H1 (cell line): ENCODE measurements around the gene HK1. TPM values are rescaled to one million over a fixed set of nuclear protein-coding genes. Genes with fewer than 3 reads are reported as not detected.

Source experiments
- CTCF ChIA-PET: fragments of 300-600 bp; sonication (Branson Sonifier 250); formaldehyde crosslinking; loops from one replicate; lab custom pipeline; 2021; ENCODE audit not compliant: partially characterized antibody; lab: Charles Lee
- POLR2A ChIA-PET: fragments of 300-600 bp; sonication (Branson Sonifier 250); formaldehyde crosslinking; loops from one replicate; lab custom pipeline; 2021; ENCODE audit warnings: inconsistent platforms; ENCODE audit not compliant: partially characterized antibody; lab: Charles Lee
- DNase-seq, 2 experiments: peaks; one replicate each; pipeline versions ENCODE4 v3.0.0 to v3.0.0-alpha.2; 2010 to 2022; ENCODE audit warnings: low spot score in 2 of 2, low read depth in 1 of 2, mixed read lengths in 1 of 2
- FAIRE-seq: peaks from 2 replicates; lab custom pipeline; 2011; peaks lifted over from hg19 to GRCh38; lab: Jason Lieb, UNC
- H2AFZ ChIP-seq: 2 replicates; pipeline ENCODE4 v1.8.1; 2012; ENCODE audit warnings: low read length, inconsistent platforms
- H2AK5ac ChIP-seq: 2 replicates; pipeline ENCODE4 v1.6.1; 2013; ENCODE audit warnings: low read depth, low read length
- H2BK120ac ChIP-seq: replicated peaks from 2 replicates; pipeline ENCODE3; 2013; ENCODE audit warnings: low read depth, low read length, inconsistent platforms
- H2BK12ac ChIP-seq: 2 replicates; pipeline ENCODE4 v1.6.1; 2013; ENCODE audit warnings: low read depth, low read length
- H2BK15ac ChIP-seq: 2 replicates; pipeline ENCODE4 v1.6.1; 2013; ENCODE audit warnings: low read length
- H2BK20ac ChIP-seq: 2 replicates; pipeline ENCODE4 v1.6.1; 2013; ENCODE audit warnings: low read length
- H2BK5ac ChIP-seq: 2 replicates; pipeline ENCODE4 v1.6.1; 2013; ENCODE audit warnings: low read depth, low read length
- H3K14ac ChIP-seq: 2 replicates; pipeline ENCODE4 v1.6.1; 2013; ENCODE audit warnings: inconsistent platforms; ENCODE audit not compliant: insufficient read length
- H3K18ac ChIP-seq: 2 replicates; pipeline ENCODE4 v1.6.1; 2013; ENCODE audit warnings: low read length; ENCODE audit errors: extremely low read depth
- H3K23ac ChIP-seq: 2 replicates; pipeline ENCODE4 v1.6.1; 2013; ENCODE audit warnings: inconsistent platforms; ENCODE audit not compliant: insufficient read length
- H3K23me2 ChIP-seq: 2 replicates; pipeline ENCODE4 v1.6.1; 2013; ENCODE audit warnings: low read depth, low read length
- H3K27ac ChIP-seq: 2 replicates; pipeline ENCODE4 v1.6.1; 2011; ENCODE audit warnings: low read depth, low read length, inconsistent platforms
- H3K27me3 ChIP-seq, 4 experiments: replicated peaks in 1 of 4; 1 replicate in 1 of 4; 2 replicates in 3 of 4; pipeline versions ENCODE4 v1.6.1 to v1.8.1; 2011 to 2013; ENCODE audit warnings: low read length in 3 of 4, mild to moderate bottlenecking in 3 of 4, inconsistent platforms in 2 of 4, mixed read lengths in 2 of 4, moderate library complexity in 1 of 4; ENCODE audit not compliant: control insufficient read depth in 3 of 4, insufficient read depth in 3 of 4; ENCODE audit errors: extremely low read depth in 1 of 4
- H3K36me3 ChIP-seq, 4 experiments: 2 replicates each; pipeline versions ENCODE4 v1.6.1 to v1.8.1; 2011 to 2013; ENCODE audit warnings: mild to moderate bottlenecking in 4 of 4, low read length in 3 of 4, moderate library complexity in 2 of 4, control low read depth in 1 of 4, inconsistent platforms in 1 of 4; ENCODE audit not compliant: insufficient read depth in 4 of 4, control insufficient read depth in 2 of 4
- H3K4ac ChIP-seq: replicated peaks from 2 replicates; pipeline ENCODE3; 2013; ENCODE audit warnings: low read length, low read depth, mixed read lengths, inconsistent platforms; ENCODE audit not compliant: insufficient read length
- H3K4me1 ChIP-seq, 4 experiments: replicated peaks in 1 of 4; 1 replicate in 1 of 4; 2 replicates in 3 of 4; pipeline versions ENCODE4 v1.6.1 to v1.8.1; 2011 to 2013; ENCODE audit warnings: low read length in 3 of 4, inconsistent platforms in 2 of 4, mixed read lengths in 1 of 4; ENCODE audit not compliant: insufficient read depth in 4 of 4, control insufficient read depth in 3 of 4
- H3K4me2 ChIP-seq, 2 experiments: 2 replicates each; pipeline versions ENCODE4 v1.6.1 to v1.8.1; 2011 to 2013; ENCODE audit warnings: low read depth in 2 of 2, low read length in 2 of 2, control low read depth in 1 of 2, inconsistent platforms in 1 of 2, mild to moderate bottlenecking in 1 of 2; ENCODE audit not compliant: insufficient read depth in 1 of 2
- H3K4me3 ChIP-seq, 4 experiments: fragments of 200-600, 300-600 bp in 1 of 4; sonication (generic), shearing (Covaris generic), sonication (Bioruptor Twin) in 1 of 4; 2 replicates each; pipeline versions ENCODE4 v1.5.1 to v1.8.1; 2011 to 2016; ENCODE audit warnings: low read length in 4 of 4, low read depth in 3 of 4, control low read depth in 2 of 4, inconsistent platforms in 2 of 4, mild to moderate bottlenecking in 2 of 4, mixed read lengths in 1 of 4, moderate library complexity in 1 of 4; ENCODE audit not compliant: insufficient read depth in 2 of 4; ENCODE audit errors: extremely low read depth in 1 of 4
- H3K56ac ChIP-seq: replicated peaks from 2 replicates; pipeline ENCODE3; 2013; ENCODE audit warnings: low read depth, mild to moderate bottlenecking, mixed read lengths, low read length, inconsistent platforms; ENCODE audit not compliant: insufficient read length
- H3K79me1 ChIP-seq: 2 replicates; pipeline ENCODE4 v1.6.1; 2013; ENCODE audit warnings: low read depth, low read length, control low read depth
- H3K79me2 ChIP-seq, 2 experiments: 2 replicates each; pipeline versions ENCODE4 v1.6.1 to v1.8.1; 2012 to 2013; ENCODE audit warnings: low read length in 2 of 2, mild to moderate bottlenecking in 2 of 2, inconsistent platforms in 1 of 2; ENCODE audit not compliant: insufficient read depth in 2 of 2, control insufficient read depth in 1 of 2
- H3K9ac ChIP-seq, 4 experiments: replicated peaks in 1 of 4; 1 replicate in 1 of 4; 2 replicates in 3 of 4; pipeline versions ENCODE4 v1.6.1 to v1.8.1; 2011 to 2013; ENCODE audit warnings: low read depth in 3 of 4, low read length in 3 of 4, control low read depth in 2 of 4, mild to moderate bottlenecking in 2 of 4, moderate library complexity in 2 of 4, inconsistent platforms in 1 of 4; ENCODE audit errors: extremely low read depth in 1 of 4
- H3K9me3 ChIP-seq, 2 experiments: 2 replicates each; pipeline versions ENCODE4 v1.6.1 to v1.8.1; 2012 to 2013; ENCODE audit warnings: mild to moderate bottlenecking in 2 of 2, moderate library complexity in 2 of 2, control low read depth in 1 of 2, inconsistent platforms in 1 of 2, low read depth in 1 of 2, low read length in 1 of 2, mixed read lengths in 1 of 2; ENCODE audit not compliant: insufficient read depth in 2 of 2
- H4K20me1 ChIP-seq, 2 experiments: replicated peaks in 1 of 2; 2 replicates each; pipeline versions ENCODE3 to v1.8.1; 2011 to 2013; ENCODE audit warnings: inconsistent platforms in 2 of 2, low read length in 2 of 2, mild to moderate bottlenecking in 1 of 2; ENCODE audit not compliant: insufficient read depth in 2 of 2, control insufficient read depth in 1 of 2
- H4K5ac ChIP-seq: 2 replicates; pipeline ENCODE4 v1.6.1; 2013; ENCODE audit warnings: low read length, low read depth, mixed read lengths, inconsistent platforms; ENCODE audit not compliant: insufficient read length
- H4K8ac ChIP-seq: 2 replicates; pipeline ENCODE4 v1.8.0; 2013; ENCODE audit warnings: mild to moderate bottlenecking, moderate library complexity, low read length, inconsistent platforms; ENCODE audit not compliant: insufficient read depth; ENCODE audit errors: extremely low read depth
- H4K91ac ChIP-seq: replicated peaks from 2 replicates; pipeline ENCODE3; 2013; ENCODE audit warnings: low read length, mixed read lengths, inconsistent platforms; ENCODE audit not compliant: insufficient read length
- ATF2 ChIP-seq: IDR thresholded peaks from 2 replicates; pipeline ENCODE4 v1.6.1; 2012; ENCODE audit warnings: low read length, inconsistent platforms
- BACH1 ChIP-seq: IDR thresholded peaks from 2 replicates; pipeline ENCODE4 v1.6.1; 2012; ENCODE audit warnings: low read length, improper control_type of control experiment
- BCL11A ChIP-seq, 2 experiments: IDR thresholded peaks; one replicate each; pipeline ENCODE4 v1.6.1; 2011; ENCODE audit warnings: low read depth in 2 of 2, low read length in 2 of 2, mild to moderate bottlenecking in 2 of 2
- GABPA ChIP-seq: IDR thresholded peaks from 2 replicates; pipeline ENCODE4 v1.6.1; 2011; ENCODE audit warnings: mild to moderate bottlenecking, low read length, moderate library complexity, borderline replicate concordance; ENCODE audit not compliant: insufficient read depth
- JUN ChIP-seq: IDR thresholded peaks from 2 replicates; pipeline ENCODE4 v1.6.1; 2011; ENCODE audit warnings: low read depth, mild to moderate bottlenecking, improper control_type of control experiment, low read length
- KDM4A ChIP-seq: IDR thresholded peaks from one replicate; pipeline ENCODE4 v1.7.1; 2012; ENCODE audit warnings: low read depth, mild to moderate bottlenecking, moderate library complexity, low read length, inconsistent platforms; ENCODE audit not compliant: severe bottlenecking
- KDM5A ChIP-seq: fragments of 200-600 bp; IDR thresholded peaks from 2 replicates; pipeline ENCODE4 v1.7.1; 2012; ENCODE audit warnings: mild to moderate bottlenecking, low read length, inconsistent platforms, mixed read lengths
- MAX ChIP-seq: IDR thresholded peaks from 2 replicates; pipeline ENCODE4 v1.6.1; 2012; ENCODE audit warnings: inconsistent platforms
- NRF1 ChIP-seq: IDR thresholded peaks from 2 replicates; pipeline ENCODE4 v1.6.1; 2011; ENCODE audit warnings: mild to moderate bottlenecking, low read depth, low read length, improper control_type of control experiment
- PHF8 ChIP-seq: fragments of 200-600 bp; sonication (generic); conservative IDR thresholded peaks from 2 replicates; pipeline ENCODE4 v1.7.1; 2012; ENCODE audit warnings: low read depth, mild to moderate bottlenecking, inconsistent platforms, low read length, moderate library complexity
- RAD21 ChIP-seq, 2 experiments: IDR thresholded peaks in 1 of 2; conservative IDR thresholded peaks in 1 of 2; 2 replicates each; pipeline ENCODE4 v1.6.1; 2011; ENCODE audit warnings: low read depth in 2 of 2, low read length in 2 of 2, improper control_type of control experiment in 1 of 2, inconsistent platforms in 1 of 2, mild to moderate bottlenecking in 1 of 2, moderate library complexity in 1 of 2
- SIRT6 ChIP-seq: IDR thresholded peaks from one replicate; pipeline ENCODE4 v1.7.1; 2012; ENCODE audit warnings: low read length, inconsistent platforms
- SP4 ChIP-seq: IDR thresholded peaks from 2 replicates; pipeline ENCODE4 v1.6.1; 2012; ENCODE audit warnings: low read length, inconsistent platforms
- WGBS, 2 experiments: shearing (Covaris generic) in 1 of 2; methylation state at CpG; one replicate each; pipeline versions ENCODE4 v1.1.6 to v1.1.7; 2013 to 2015; ENCODE audit warnings: low lambda C conversion rate in 2 of 2, mixed read lengths in 2 of 2, inconsistent platforms in 1 of 2, low coverage in 1 of 2, missing lambda C conversion rate in 1 of 2; ENCODE audit not compliant: insufficient replicate concordance in 2 of 2, insufficient coverage in 1 of 2, insufficient read length in 1 of 2; ENCODE audit errors: extremely low coverage in 1 of 2, missing lambda C conversion rate in 1 of 2; 5-methylcytosine and 5-hydroxymethylcytosine counted together
- polyA plus RNA-seq, 7 experiments: library from polyadenylated mRNA; depleted of rRNA in 3 of 7; stranded (reverse) in 5 of 7; unstranded in 2 of 7; fragments of >200 nt in 5 of 7; fragments of 200-250 nt in 2 of 7; gene quantifications; 1 replicate in 5 of 7; 2 replicates in 1 of 7; 4 replicates in 1 of 7; pipeline versions ENCODE4 v1.2.1 to v1.2.3, GENCODE V29; 2011 to 2013; ENCODE audit warnings: missing spikeins in 2 of 7, mixed read lengths in 2 of 7
- total RNA-seq: library from RNA; stranded (reverse); fragmentation: NEBNext Ultra II Directional; extraction: Animal tissue kit (Norgen Biotek cat#: 25700); gene quantifications from 2 replicates; pipeline ENCODE4 v1.2.1, GENCODE V29; 2021

HK1 gene
- total and polyA plus RNA-seq, 2 of the 8 experiments (the other 6 are each of a cell fraction or from before 2014, with no cell fraction given), result 55.8 to 247 TPM

GRCh38 chr10:69270990-69271389, 7.3 kb upstream of the HK1 start:
- Histone ChIP-seq H3K79me1 (no peaks in the 10 kb centered on the region), H3K4me3 (no peak overlapping the region), H3K9me3 (no peaks in the 10 kb centered on the region), H3K9ac (no peak overlapping the region), H3K18ac (no peak overlapping the region), H3K27ac (no peak overlapping the region), H3K23ac (no peak overlapping the region), H4K8ac (no peak overlapping the region), H4K5ac (no peak overlapping the region), H3K36me3 (no peaks in the 10 kb centered on the region), H3K27me3 (no peaks in the 10 kb centered on the region), H2AFZ (no peak overlapping the region), H2AK5ac (no peak overlapping the region), H3K4ac (no peak overlapping the region), H2BK12ac (no peak overlapping the region), H2BK20ac (no peak overlapping the region), H2BK15ac (no peak overlapping the region), H3K56ac (no peak overlapping the region), H4K91ac (no peak overlapping the region), H3K4me2 (no peak overlapping the region), H2BK120ac (no peak overlapping the region), H4K20me1 (no peaks in the 10 kb centered on the region), H3K14ac (no peak overlapping the region), H3K79me2 (no peaks in the 10 kb centered on the region), H3K23me2 (no peaks in the 10 kb centered on the region), H3K4me1 (no peaks in the 10 kb centered on the region), H2BK5ac (no peak overlapping the region)
- DNase-seq (no peak), FAIRE-seq (no peak)
- 90% methylated on average over 3 of the region's 3 CpGs; no CpG with 5 or more reads in 1 of the 2 experiments for WGBS, 2 experiments
- POLR2A ChIA-PET, result no interaction called here
- CTCF ChIA-PET, result interaction anchor here (1.1 kb wide), 1 partner anchor 104 kb away, joined by 3 read pairs; no protein-coding TSS in a partner anchor
- no peak for TF ChIP-seq ATF2
- TF ChIP-seq JUN, result no peak
- no peak for TF ChIP-seq PHF8
- no peak for TF ChIP-seq SIRT6
- no peak for TF ChIP-seq SP4
- TF ChIP-seq NRF1, result no peak
- TF ChIP-seq KDM5A, result no peak
- TF ChIP-seq GABPA, result no peak
- TF ChIP-seq BCL11A (IDR thresholded peaks at IDR 0.05; ENCODE audit: low read depth in 2 of 2, low read length in 2 of 2), result no peak
- no peak for TF ChIP-seq RAD21 (IDR thresholded peaks at IDR 0.05 in 1 of 2, conservative IDR thresholded peaks at IDR 0.05 in 1 of 2; ENCODE audit: low read depth in 2 of 2, low read length in 2 of 2)
- no peak for TF ChIP-seq MAX
- TF ChIP-seq KDM4A, result no peak
- no peak for TF ChIP-seq BACH1
